ENCODE results near the gene CLEC4C.
"Not testable (repeated sequence)": the region's sequence is repeated elsewhere in the genome, so short reads cannot be mapped to it uniquely, and the experiment has no call there.

The CLEC4C gene

DNA sequence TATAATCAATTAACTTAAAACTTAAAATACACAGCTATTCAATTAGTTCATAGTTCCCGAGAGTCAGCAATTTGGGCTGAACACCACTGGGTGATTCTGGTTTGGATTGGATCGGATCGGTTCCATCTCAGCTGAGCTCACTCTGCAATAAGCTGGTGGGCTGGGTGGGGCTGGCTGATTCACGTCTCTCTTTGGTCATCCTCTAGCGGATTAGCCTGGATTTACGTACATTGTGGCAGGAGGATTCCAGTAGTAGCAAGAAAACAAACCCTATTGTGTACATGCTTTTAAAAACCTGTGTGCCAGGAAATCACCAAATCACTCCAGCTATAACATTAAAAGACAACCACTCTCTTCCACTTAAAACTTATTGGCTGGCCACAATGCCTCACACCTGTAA, 3.2 kb upstream of the CLEC4C start:
- Histone ChIP-seq H3K4me1 (no peaks in the 10 kb centered on the region), H3K4me2 (ENCODE audit: low read length) (no peak overlapping the region), H3K36me3 (ENCODE audit: control insufficient read depth, insufficient read depth, low read length) (no peaks in the 10 kb centered on the region), H3K79me2 (no peaks in the 10 kb centered on the region), H3K9me3 (ENCODE audit: control insufficient read depth, low read length) (no peaks in the 10 kb centered on the region), H2AFZ (no peak overlapping the region), H3K4me3 (ENCODE audit: low read depth, low read length) (no peak overlapping the region), H3K27me3 (ENCODE audit: control insufficient read depth, insufficient read depth, low read length) (no peaks in the 10 kb centered on the region), H3K9ac (no peak overlapping the region), H3K27ac (no peak overlapping the region)
- no peak for TF ChIP-seq CTCF (IDR thresholded peaks at IDR 0.05)

DNA sequence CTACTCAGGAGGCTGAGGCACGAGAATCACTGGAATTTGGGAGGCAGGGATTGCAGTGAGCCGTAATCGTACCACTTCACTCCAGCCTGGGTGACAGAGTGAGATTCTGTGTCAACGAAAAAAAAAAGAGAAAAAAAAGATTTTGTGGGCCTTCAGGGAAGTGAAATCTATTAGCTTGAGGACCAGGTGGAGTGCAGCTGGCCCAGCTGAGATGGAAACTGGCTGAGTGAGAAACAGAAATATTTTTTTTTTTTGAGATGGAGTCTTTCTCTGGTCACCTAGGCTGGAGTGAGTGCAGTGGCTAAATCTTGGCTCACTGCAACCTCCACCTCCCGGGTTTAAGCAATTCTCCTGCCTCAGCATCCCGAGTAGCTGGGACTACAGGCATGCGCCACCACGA, 2.3 kb upstream of the CLEC4C start:
- H3K9me3 ChIP-seq (ENCODE audit: control insufficient read depth, low read length), result no peaks in the 10 kb centered on the region
- no peaks in the 10 kb centered on the region for H3K27me3 ChIP-seq (ENCODE audit: control insufficient read depth, insufficient read depth, low read length)
- H2AFZ ChIP-seq, result no peak overlapping the region
- H3K36me3 ChIP-seq (ENCODE audit: control insufficient read depth, insufficient read depth, low read length), result no peaks in the 10 kb centered on the region
- no peak for TF ChIP-seq CTCF (IDR thresholded peaks at IDR 0.05)
- no peak overlapping the region for H3K9ac ChIP-seq
- H3K27ac ChIP-seq, result no peak overlapping the region
- no peak overlapping the region for H3K4me2 ChIP-seq (ENCODE audit: low read length)
- no peaks in the 10 kb centered on the region for H3K4me1 ChIP-seq
- H3K4me3 ChIP-seq (ENCODE audit: low read depth, low read length), result no peak overlapping the region
- H3K79me2 ChIP-seq, result no peaks in the 10 kb centered on the region

GRCh38 chr12:7748852-7749251, 1.7 kb upstream of the CLEC4C start:
- H3K4me3 ChIP-seq (ENCODE audit: low read depth, low read length), result no peak overlapping the region
- H3K9ac ChIP-seq, result no peak overlapping the region
- no peak for TF ChIP-seq CTCF (IDR thresholded peaks at IDR 0.05)
- H3K36me3 ChIP-seq (ENCODE audit: control insufficient read depth, insufficient read depth, low read length), result no peaks in the 10 kb centered on the region
- no peaks in the 10 kb centered on the region for H3K79me2 ChIP-seq
- H3K27me3 ChIP-seq (ENCODE audit: control insufficient read depth, insufficient read depth, low read length), result no peaks in the 10 kb centered on the region
- no peak overlapping the region for H2AFZ ChIP-seq
- no peak overlapping the region for H3K4me2 ChIP-seq (ENCODE audit: low read length)
- no peaks in the 10 kb centered on the region for H3K4me1 ChIP-seq
- no peaks in the 10 kb centered on the region for H3K9me3 ChIP-seq (ENCODE audit: control insufficient read depth, low read length)
- H3K27ac ChIP-seq, result no peak overlapping the region

DNA sequence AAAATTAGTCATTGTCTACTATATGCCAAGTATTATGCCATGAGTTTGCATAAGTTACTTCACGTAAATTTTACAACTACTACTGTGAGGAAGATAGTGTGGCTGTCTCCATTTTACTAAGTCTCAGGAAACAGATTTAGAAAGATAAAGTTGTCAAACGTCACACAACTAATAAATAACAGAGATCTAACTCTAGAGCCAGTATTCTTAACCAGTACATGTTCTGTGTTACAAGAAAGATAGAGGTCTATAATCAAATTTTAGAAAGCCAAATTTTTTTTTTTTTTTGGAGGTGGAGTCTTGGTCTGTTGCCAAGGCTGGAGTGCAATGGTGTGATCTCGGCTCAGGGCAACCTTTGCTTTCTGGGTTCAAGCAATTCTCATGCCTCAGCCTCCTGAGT, 14.2 kb downstream of the CLEC4C start:
- no peak for TF ChIP-seq CTCF (IDR thresholded peaks at IDR 0.05)
- no peak overlapping the region for H3K4me3 ChIP-seq (ENCODE audit: low read depth, low read length)
- H3K9me3 ChIP-seq (ENCODE audit: control insufficient read depth, low read length), result no peaks in the 10 kb centered on the region
- no peak overlapping the region for H3K9ac ChIP-seq
- no peak overlapping the region for H2AFZ ChIP-seq
- H3K79me2 ChIP-seq, result no peaks in the 10 kb centered on the region
- H3K4me1 ChIP-seq, result no peaks in the 10 kb centered on the region
- no peak overlapping the region for H3K4me2 ChIP-seq (ENCODE audit: low read length)
- H3K27me3 ChIP-seq (ENCODE audit: control insufficient read depth, insufficient read depth, low read length), result no peaks in the 10 kb centered on the region
- no peak overlapping the region for H3K27ac ChIP-seq
- no peaks in the 10 kb centered on the region for H3K36me3 ChIP-seq (ENCODE audit: control insufficient read depth, insufficient read depth, low read length)

DNA sequence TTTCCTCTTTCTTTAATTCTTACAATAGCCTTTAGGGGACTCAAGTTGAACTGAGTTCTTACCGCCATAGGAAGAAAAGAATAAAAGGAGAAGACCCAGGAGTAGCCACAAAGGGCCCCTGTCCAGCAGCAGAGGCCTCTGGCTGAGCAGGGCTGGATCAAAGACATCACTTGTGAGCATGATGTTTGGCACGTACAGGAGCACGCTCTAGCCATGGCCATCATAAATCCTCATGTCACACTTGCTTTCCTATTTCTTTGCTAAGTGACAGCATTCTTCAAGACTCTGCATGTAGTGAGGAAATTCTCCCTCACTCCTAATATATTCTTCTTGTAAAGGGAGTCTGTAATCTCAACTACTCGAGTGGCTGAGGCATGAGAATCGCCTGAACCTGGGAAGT, 15.7 kb downstream of the CLEC4C start:
- TF ChIP-seq CTCF (IDR thresholded peaks at IDR 0.05), result no peak
- Histone ChIP-seq H3K79me2 (no peaks in the 10 kb centered on the region), H3K4me1 (no peaks in the 10 kb centered on the region), H3K27me3 (ENCODE audit: control insufficient read depth, insufficient read depth, low read length) (no peaks in the 10 kb centered on the region), H2AFZ (no peak overlapping the region), H3K4me3 (ENCODE audit: low read depth, low read length) (no peak overlapping the region), H3K9me3 (ENCODE audit: control insufficient read depth, low read length) (no peaks in the 10 kb centered on the region), H3K9ac (no peak overlapping the region), H3K36me3 (ENCODE audit: control insufficient read depth, insufficient read depth, low read length) (no peaks in the 10 kb centered on the region), H3K4me2 (ENCODE audit: low read length) (no peak overlapping the region), H3K27ac (no peak overlapping the region)

DNA sequence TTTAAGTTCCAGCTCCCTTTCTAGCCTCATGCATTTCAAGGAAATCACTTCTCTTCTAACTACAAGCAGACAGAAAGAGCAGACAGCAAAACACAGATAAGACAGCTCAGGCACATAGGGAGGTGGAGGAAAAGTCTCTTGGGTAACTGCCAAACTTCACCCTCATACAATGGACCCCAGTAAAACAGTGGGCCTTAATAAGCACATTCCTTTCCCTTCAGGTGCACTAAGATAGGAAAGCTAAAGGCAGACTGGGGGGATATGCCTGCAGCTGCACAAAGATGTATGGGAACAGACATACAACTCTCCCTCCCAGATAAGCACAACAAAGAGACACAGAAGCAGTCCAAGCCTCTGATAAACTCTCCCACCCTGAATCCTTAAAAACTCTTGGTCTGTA, 16.2 kb downstream of the CLEC4C start:
- not testable (repeated sequence) for H3K4me3 ChIP-seq (ENCODE audit: low read depth, low read length); H3K79me2 ChIP-seq; H3K36me3 ChIP-seq (ENCODE audit: control insufficient read depth, insufficient read depth, low read length); H3K4me2 ChIP-seq (ENCODE audit: low read length); H2AFZ ChIP-seq; H3K9me3 ChIP-seq (ENCODE audit: control insufficient read depth, low read length); H3K27me3 ChIP-seq (ENCODE audit: control insufficient read depth, insufficient read depth, low read length); H3K27ac ChIP-seq; H3K4me1 ChIP-seq; H3K9ac ChIP-seq
